Measurements from ENCODE around the gene ALX4. TPM values are rescaled to one million over a fixed set of nuclear protein-coding genes. Genes with fewer than 3 reads are reported as not detected.

The ALX4 gene
- total RNA-seq, 4 donors from 2014 or later: 0.21 to 1.1 (median 0.34) TPM; not detected in 1

GRCh38 chr11:44307340-44308099 lies 2.4 kb downstream of the ALX4 start:
- DNase-seq (ENCODE audit: low spot score in 2 of 2): no peak
- no peak for TF ChIP-seq POLR2A (IDR thresholded peaks at IDR 0.05)
- TF ChIP-seq POLR2AphosphoS5 (IDR thresholded peaks at IDR 0.05): no peak
- no peak for TF ChIP-seq EP300 (IDR thresholded peaks at IDR 0.05)
- TF ChIP-seq, protein P1, sequence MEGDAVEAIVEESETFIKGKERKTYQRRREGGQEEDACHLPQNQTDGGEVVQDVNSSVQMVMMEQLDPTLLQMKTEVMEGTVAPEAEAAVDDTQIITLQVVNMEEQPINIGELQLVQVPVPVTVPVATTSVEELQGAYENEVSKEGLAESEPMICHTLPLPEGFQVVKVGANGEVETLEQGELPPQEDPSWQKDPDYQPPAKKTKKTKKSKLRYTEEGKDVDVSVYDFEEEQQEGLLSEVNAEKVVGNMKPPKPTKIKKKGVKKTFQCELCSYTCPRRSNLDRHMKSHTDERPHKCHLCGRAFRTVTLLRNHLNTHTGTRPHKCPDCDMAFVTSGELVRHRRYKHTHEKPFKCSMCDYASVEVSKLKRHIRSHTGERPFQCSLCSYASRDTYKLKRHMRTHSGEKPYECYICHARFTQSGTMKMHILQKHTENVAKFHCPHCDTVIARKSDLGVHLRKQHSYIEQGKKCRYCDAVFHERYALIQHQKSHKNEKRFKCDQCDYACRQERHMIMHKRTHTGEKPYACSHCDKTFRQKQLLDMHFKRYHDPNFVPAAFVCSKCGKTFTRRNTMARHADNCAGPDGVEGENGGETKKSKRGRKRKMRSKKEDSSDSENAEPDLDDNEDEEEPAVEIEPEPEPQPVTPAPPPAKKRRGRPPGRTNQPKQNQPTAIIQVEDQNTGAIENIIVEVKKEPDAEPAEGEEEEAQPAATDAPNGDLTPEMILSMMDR (IDR thresholded peaks at IDR 0.05): no peak
- H3K27ac ChIP-seq: no peak overlapping the region
- peaks cover 100% of the 10 kb centered on the region for H3K27me3 ChIP-seq
- peaks cover 48% of the 10 kb centered on the region for H3K4me1 ChIP-seq
- no peak overlapping the region for H3K4me3 ChIP-seq
- no peaks in the 10 kb centered on the region for H3K36me3 ChIP-seq
- 87% methylated on average over 10 of the region's 10 CpGs for WGBS
- no peaks in the 10 kb centered on the region for H3K9me3 ChIP-seq

GRCh38 chr11:44306918-44307244 lies 3.1 kb downstream of the ALX4 start:
- no peaks in the 10 kb centered on the region for H3K9me3 ChIP-seq
- peaks cover 100% of the 10 kb centered on the region for H3K27me3 ChIP-seq
- no peak for DNase-seq (ENCODE audit: low spot score in 2 of 2)
- H3K4me1 ChIP-seq: peaks cover 48% of the 10 kb centered on the region
- no peak overlapping the region for H3K27ac ChIP-seq
- WGBS: 70% methylated on average over 7 of the region's 7 CpGs
- H3K36me3 ChIP-seq: no peaks in the 10 kb centered on the region
- TF ChIP-seq POLR2AphosphoS5 (IDR thresholded peaks at IDR 0.05) (no peak), POLR2A (IDR thresholded peaks at IDR 0.05) (no peak), EP300 (IDR thresholded peaks at IDR 0.05) (no peak)
- TF ChIP-seq, protein P1 (IDR thresholded peaks at IDR 0.05): no peak
- no peak overlapping the region for H3K4me3 ChIP-seq

GRCh38 chr11:44306052-44306917 lies 3.7 kb downstream of the ALX4 start:
- TF ChIP-seq POLR2A (IDR thresholded peaks at IDR 0.05) (no peak), POLR2AphosphoS5 (IDR thresholded peaks at IDR 0.05) (no peak), EP300 (IDR thresholded peaks at IDR 0.05) (no peak)
- TF ChIP-seq, protein P1 (IDR thresholded peaks at IDR 0.05): no peak
- no peaks in the 10 kb centered on the region for H3K9me3 ChIP-seq
- H3K4me3 ChIP-seq: peak overlapping the region; percentile 48
- peaks cover 99% of the 10 kb centered on the region for H3K27me3 ChIP-seq
- peak in 1 of 2 donors; percentile 58 for DNase-seq (ENCODE audit: low spot score in 2 of 2)
- no peak overlapping the region for H3K27ac ChIP-seq
- H3K4me1 ChIP-seq: peaks cover 48% of the 10 kb centered on the region
- WGBS: 47% methylated on average over 21 of the region's 38 CpGs
- no peaks in the 10 kb centered on the region for H3K36me3 ChIP-seq

- WGBS: 26% methylated on average over 12 of the region's 41 CpGs
These were observed 4.4 kb downstream of the ALX4 start for GRCh38 chr11:44305470-44306051.

More at GRCh38 chr11:44305470-44306051, 4.4 kb downstream of the ALX4 start:
- TF ChIP-seq, protein P1 (IDR thresholded peaks at IDR 0.05): no peak
- TF ChIP-seq POLR2A (IDR thresholded peaks at IDR 0.05) (no peak), EP300 (IDR thresholded peaks at IDR 0.05) (no peak), POLR2AphosphoS5 (IDR thresholded peaks at IDR 0.05) (no peak)
- Histone ChIP-seq H3K27ac (no peak overlapping the region), H3K4me1 (peaks cover 46% of the 10 kb centered on the region), H3K27me3 (peaks cover 96% of the 10 kb centered on the region), H3K9me3 (no peaks in the 10 kb centered on the region), H3K4me3 (peak overlapping the region; percentile 48), H3K36me3 (no peaks in the 10 kb centered on the region)
- peak in 1 of 2 donors; percentile 55 for DNase-seq (ENCODE audit: low spot score in 2 of 2)

Data from suprapubic skin (tissue), 4 donors.